HEK293 (cell line): ENCODE data around the gene PDE4DIP.
"Not testable (repeated sequence)": the region's sequence is repeated elsewhere in the genome, so short reads cannot be mapped to it uniquely, and the experiment has no call there.

Experiments used
- CTCF ChIP-seq: fragments of 450-650 bp; formaldehyde crosslinking; IDR thresholded peaks from 2 replicates; pipeline ENCODE4 v1.5.1; 2016; ENCODE audit warnings: missing biosample characterization, missing genetic modification characterization
- KLF1 ChIP-seq: fragments of 450-650 bp; formaldehyde crosslinking; IDR thresholded peaks from 2 replicates; pipeline ENCODE4 v1.5.1; 2016; ENCODE audit warnings: missing biosample characterization, missing genetic modification characterization
- REST ChIP-seq: fragments of 450-650 bp; formaldehyde crosslinking; IDR thresholded peaks from 2 replicates; pipeline ENCODE4 v1.5.1; 2016; ENCODE audit warnings: missing biosample characterization, missing genetic modification characterization
- ZBTB1 ChIP-seq: fragments of 450-650 bp; formaldehyde crosslinking; IDR thresholded peaks from 2 replicates; pipeline ENCODE4 v1.5.1; 2016; ENCODE audit warnings: missing biosample characterization, missing genetic modification characterization
- ZBTB17 ChIP-seq: fragments of 450-650 bp; formaldehyde crosslinking; IDR thresholded peaks from 2 replicates; pipeline ENCODE4 v1.5.1; 2016; ENCODE audit warnings: missing biosample characterization, missing genetic modification characterization
- ZEB2 ChIP-seq: fragments of 450-650 bp; formaldehyde crosslinking; IDR thresholded peaks from 2 replicates; pipeline ENCODE4 v1.5.1; 2016; ENCODE audit warnings: missing biosample characterization, missing genetic modification characterization
- ZNF140 ChIP-seq: fragments of 450-650 bp; formaldehyde crosslinking; IDR thresholded peaks from 2 replicates; pipeline ENCODE4 v1.5.1; 2016; ENCODE audit warnings: missing biosample characterization, missing genetic modification characterization
- ZNF18 ChIP-seq: fragments of 450-650 bp; formaldehyde crosslinking; IDR thresholded peaks from 2 replicates; pipeline ENCODE4 v1.5.1; 2016; ENCODE audit warnings: missing biosample characterization, missing genetic modification characterization
- ZNF26 ChIP-seq: fragments of 450-650 bp; formaldehyde crosslinking; IDR thresholded peaks from 2 replicates; pipeline ENCODE4 v1.5.1; 2016; ENCODE audit warnings: missing biosample characterization, missing genetic modification characterization
- ZNF274 ChIP-seq, 2 experiments: fragments of 200-500 bp in 1 of 2; fragments of 450-650 bp in 1 of 2; sonication (Bioruptor generic) in 1 of 2; formaldehyde crosslinking in 1 of 2; IDR thresholded peaks; 2 replicates each; pipeline versions ENCODE4 v1.5.1 to v1.6.1; 2014 to 2016; ENCODE audit warnings: borderline replicate concordance in 1 of 2, inconsistent platforms in 1 of 2, low read length in 1 of 2, missing biosample characterization in 1 of 2, missing genetic modification characterization in 1 of 2
- ZNF335 ChIP-seq: fragments of 450-650 bp; formaldehyde crosslinking; conservative IDR thresholded peaks from 2 replicates; pipeline ENCODE4 v1.5.1; 2016; ENCODE audit warnings: missing biosample characterization, missing genetic modification characterization
- ZNF707 ChIP-seq: fragments of 450-650 bp; formaldehyde crosslinking; IDR thresholded peaks from 2 replicates; pipeline ENCODE4 v1.5.1; 2016; ENCODE audit warnings: missing biosample characterization, missing genetic modification characterization

- not testable (repeated sequence) for TF ChIP-seq ZEB2; KLF1 (tag by site-specific recombination); ZNF140; CTCF (tag by site-specific recombination); ZBTB17 (tag by site-specific recombination); ZNF18 (tag by site-specific recombination); ZNF707 (tag by site-specific recombination); ZNF335 (tag by site-specific recombination); REST (tag by site-specific recombination); ZNF26 (tag by site-specific recombination); ZNF274 (IDR thresholded peaks at IDR 0.05; ENCODE audit: low read length); ZNF274 (tag by site-specific recombination; IDR thresholded peaks at IDR 0.05; ENCODE audit: borderline replicate concordance); ZBTB1 (tag by site-specific recombination)
Measured at GRCh38 chr1:148901150-148901952, 57.1 kb downstream of the PDE4DIP start.
